ENCODE results near the gene B9D2. TPM values are rescaled to one million over a fixed set of nuclear protein-coding genes. Genes with fewer than 3 reads are reported as not detected.

Gene B9D2
- total RNA-seq, 1 experiment from 2014 or later: 3.9 TPM

- no peak for DNase-seq (ENCODE audit: extremely low read depth, low read depth)
These were observed 47.5 kb downstream of the B9D2 start for GRCh38 chr19:41316306-41316920.

GRCh38 chr19:41311613-41312012 lies 52.3 kb downstream of the B9D2 start:
- DNase-seq (ENCODE audit: extremely low read depth, low read depth): no peak

- DNase-seq (ENCODE audit: extremely low read depth, low read depth): no peak
These were observed 52.9 kb downstream of the B9D2 start for GRCh38 chr19:41311072-41311471.

GRCh38 chr19:41310033-41310831 lies 53.7 kb downstream of the B9D2 start, which contains the start of gene CCDC97:
TSS of gene CCDC97 (plus strand) at chr19:41310172. CDS start at chr19:41310311, 139 bp downstream.
- peak; percentile 69 for DNase-seq (ENCODE audit: extremely low read depth, low read depth)

GRCh38 chr19:41309180-41310032 lies 54.5 kb downstream of the B9D2 start:
- no peak for DNase-seq (ENCODE audit: extremely low read depth, low read depth)

GRCh38 chr19:41308450-41309179 lies 55.3 kb downstream of the B9D2 start:
- peak; percentile 81 for DNase-seq (ENCODE audit: extremely low read depth, low read depth)

GRCh38 chr19:41307954-41308449 lies 55.9 kb downstream of the B9D2 start:
- DNase-seq (ENCODE audit: extremely low read depth, low read depth): no peak

GRCh38 chr19:41307090-41307875 lies 56.7 kb downstream of the B9D2 start:
- no peak for DNase-seq (ENCODE audit: extremely low read depth, low read depth)

- no peak for DNase-seq (ENCODE audit: extremely low read depth, low read depth)
These were observed 57.8 kb downstream of the B9D2 start for GRCh38 chr19:41305927-41306793.

- no peak for DNase-seq (ENCODE audit: extremely low read depth, low read depth)
These were observed 59.1 kb downstream of the B9D2 start for GRCh38 chr19:41304706-41305483.

Other genes starting within 250 kb of the B9D2 start
- not detected in 2 replicates for gene CYP2F1, start 249.7 kb downstream of the B9D2 start, total RNA-seq (2014; rRNA removed; shearing (Covaris generic))
- 0.22 TPM in 1 of 2 replicates, not detected in the other for gene CYP2S1, start 170.9 kb downstream of the B9D2 start, total RNA-seq (2014; rRNA removed; shearing (Covaris generic))
- 27.7 and 29.8 TPM in 2 replicates for gene AXL, start 144.9 kb downstream of the B9D2 start, total RNA-seq (2014; rRNA removed; shearing (Covaris generic))
- gene HNRNPUL1, start 99.8 kb downstream of the B9D2 start, total RNA-seq (2014; rRNA removed; shearing (Covaris generic)): 80.3 and 89.5 TPM in 2 replicates
- gene CCDC97, start 54.0 kb downstream of the B9D2 start, total RNA-seq (2014; rRNA removed; shearing (Covaris generic)): 7.3 and 9.1 TPM in 2 replicates
- gene TGFB1, start 10.2 kb downstream of the B9D2 start, total RNA-seq (2014; rRNA removed; shearing (Covaris generic)): 4.8 and 9.4 TPM in 2 replicates
- gene TMEM91, start 12.4 kb upstream of the B9D2 start, total RNA-seq (2014; rRNA removed; shearing (Covaris generic)): 1.8 and 1.9 TPM in 2 replicates
- 16.5 and 23.5 TPM in 2 replicates for gene EXOSC5, start 33.2 kb upstream of the B9D2 start, total RNA-seq (2014; rRNA removed; shearing (Covaris generic))
- 32.5 and 33.6 TPM in 2 replicates for gene BCKDHA, start 33.7 kb upstream of the B9D2 start, total RNA-seq (2014; rRNA removed; shearing (Covaris generic))
- not detected in 2 replicates for gene B3GNT8, start 63.2 kb upstream of the B9D2 start, total RNA-seq (2014; rRNA removed; shearing (Covaris generic))
- gene DMAC2, start 75.8 kb upstream of the B9D2 start, total RNA-seq (2014; rRNA removed; shearing (Covaris generic)): 27.5 and 30.9 TPM in 2 replicates
- gene ERICH4, start 79.0 kb upstream of the B9D2 start, total RNA-seq (2014; rRNA removed; shearing (Covaris generic)): not detected in 2 replicates
- gene CEACAM21, start 212.0 kb upstream of the B9D2 start, total RNA-seq (2014; rRNA removed; shearing (Covaris generic)): not detected in 2 replicates